IMR-90 (cell line): ENCODE results near the gene UBXN1.
"Not testable (repeated sequence)": the region's sequence is repeated elsewhere in the genome, so short reads cannot be mapped to it uniquely, and the experiment has no call there.

ENCODE experiments used
- BHLHE40 ChIP-seq: fragments of 150-350 bp; IDR thresholded peaks from 2 replicates; pipeline ENCODE4 v1.6.1; 2016; ENCODE audit warnings: mild to moderate bottlenecking, low read depth, low read length
- CEBPB ChIP-seq: IDR thresholded peaks from 2 replicates; pipeline ENCODE4 v1.6.1; 2012; ENCODE audit warnings: low read depth, low read length, improper control_type of control experiment
- CTCF ChIP-seq: conservative IDR thresholded peaks from 2 replicates; pipeline ENCODE4 v1.5.1; 2012; ENCODE audit warnings: mild to moderate bottlenecking, low read depth, low read length, improper control_type of control experiment
- ELK1 ChIP-seq: fragments of 150-350 bp; IDR thresholded peaks from 2 replicates; pipeline ENCODE4 v1.6.1; 2016; ENCODE audit warnings: low read depth, mild to moderate bottlenecking, low read length, moderate library complexity, borderline replicate concordance
- MAFK ChIP-seq: IDR thresholded peaks from 2 replicates; pipeline ENCODE4 v1.6.1; 2012; ENCODE audit warnings: low read depth, low read length, improper control_type of control experiment
- MAZ ChIP-seq: IDR thresholded peaks from 2 replicates; pipeline ENCODE4 v1.6.1; 2012; ENCODE audit warnings: low read depth, mild to moderate bottlenecking, low read length, improper control_type of control experiment, moderate library complexity, borderline replicate concordance
- MXI1 ChIP-seq: IDR thresholded peaks from 2 replicates; pipeline ENCODE4 v1.6.1; 2012; ENCODE audit warnings: low read depth, mild to moderate bottlenecking, low read length, moderate library complexity, borderline replicate concordance
- NFE2L2 ChIP-seq: fragments of 150-350 bp; IDR thresholded peaks from 2 replicates; pipeline ENCODE4 v1.6.1; 2016; ENCODE audit warnings: low read depth, mild to moderate bottlenecking, low read length
- POLR2A ChIP-seq: IDR thresholded peaks from 2 replicates; pipeline ENCODE4 v1.6.1; 2012; ENCODE audit warnings: mild to moderate bottlenecking, low read depth, low read length
- RAD21 ChIP-seq: IDR thresholded peaks from 2 replicates; pipeline ENCODE4 v1.6.1; 2012; ENCODE audit warnings: low read length, improper control_type of control experiment
- RCOR1 ChIP-seq: IDR thresholded peaks from 2 replicates; pipeline ENCODE4 v1.6.1; 2012; ENCODE audit warnings: mild to moderate bottlenecking, low read length, improper control_type of control experiment; ENCODE audit not compliant: insufficient replicate concordance
- RFX5 ChIP-seq: IDR thresholded peaks from 2 replicates; pipeline ENCODE4 v1.8.0; 2012; ENCODE audit warnings: low read depth, mild to moderate bottlenecking, low read length, moderate library complexity
- SMC3 ChIP-seq: fragments of 150-350 bp; IDR thresholded peaks from 2 replicates; pipeline ENCODE4 v1.6.1; 2016; ENCODE audit warnings: low read depth, mild to moderate bottlenecking, antibody characterized with exemption, low read length, moderate library complexity
- USF2 ChIP-seq: fragments of 150-350 bp; IDR thresholded peaks from 2 replicates; pipeline ENCODE4 v1.6.1; 2017; ENCODE audit warnings: mild to moderate bottlenecking, antibody characterized with exemption, low read length, low read depth

- not testable (repeated sequence) for TF ChIP-seq MAFK, CTCF, MXI1, MAZ, CEBPB, RFX5, POLR2A, SMC3, RCOR1, ELK1, BHLHE40, USF2, NFE2L2, RAD21
These were observed 28.6 kb downstream of the UBXN1 start for GRCh38 chr11:62650283-62650682.
